H9 (cell line): ENCODE data around the gene WWC2. TPM values are rescaled to one million over a fixed set of nuclear protein-coding genes. Genes with fewer than 3 reads are reported as not detected.

Experiments
- DNase-seq: peaks from one replicate; pipeline ENCODE4 v3.0.0-alpha.2; 2017
- H2AFZ ChIP-seq: one replicate; pipeline ENCODE4 v1.6.1; 2013; ENCODE audit warnings: mild to moderate bottlenecking, low read length, control low read depth, moderate library complexity
- H2AK5ac ChIP-seq: 2 replicates; pipeline ENCODE4 v1.6.1; 2013; ENCODE audit warnings: low read length, control low read depth, mixed read lengths; ENCODE audit not compliant: insufficient read length
- H2BK120ac ChIP-seq: one replicate; pipeline ENCODE4 v1.6.1; 2013; ENCODE audit warnings: low read depth, mild to moderate bottlenecking, low read length, control low read depth, inconsistent platforms; ENCODE audit not compliant: poor library complexity, severe bottlenecking
- H2BK12ac ChIP-seq: 2 replicates; pipeline ENCODE4 v1.6.1; 2013; ENCODE audit warnings: low read length, control low read depth, mixed read lengths, low read depth; ENCODE audit not compliant: insufficient read length
- H2BK15ac ChIP-seq: 2 replicates; pipeline ENCODE4 v1.6.1; 2013; ENCODE audit warnings: low read depth, low read length, control low read depth
- H2BK20ac ChIP-seq: one replicate; pipeline ENCODE4 v1.6.1; 2013; ENCODE audit warnings: low read depth, mild to moderate bottlenecking, low read length, control low read depth, inconsistent platforms; ENCODE audit not compliant: poor library complexity, severe bottlenecking
- H2BK5ac ChIP-seq: 2 replicates; pipeline ENCODE4 v1.6.1; 2013; ENCODE audit warnings: low read length, control low read depth, mixed read lengths; ENCODE audit not compliant: insufficient read length
- H3K14ac ChIP-seq: 2 replicates; pipeline ENCODE4 v1.6.1; 2013; ENCODE audit warnings: low read length, control low read depth; ENCODE audit not compliant: insufficient read depth
- H3K18ac ChIP-seq: 2 replicates; pipeline ENCODE4 v1.6.1; 2013; ENCODE audit warnings: low read depth, mild to moderate bottlenecking, mixed read lengths, low read length, control low read depth; ENCODE audit not compliant: insufficient read length
- H3K23ac ChIP-seq: 2 replicates; pipeline ENCODE4 v1.6.1; 2013; ENCODE audit warnings: low read length, control low read depth, mixed read lengths, low read depth; ENCODE audit not compliant: insufficient read length
- H3K23me2 ChIP-seq: 2 replicates; pipeline ENCODE4 v1.6.1; 2013; ENCODE audit warnings: low read depth, mild to moderate bottlenecking, mixed read lengths, low read length, control low read depth; ENCODE audit not compliant: insufficient read length, poor library complexity, severe bottlenecking
- H3K27ac ChIP-seq: 2 replicates; pipeline ENCODE4 v1.5.1; 2013; ENCODE audit warnings: low read length, control low read depth, mixed read lengths, low read depth; ENCODE audit not compliant: insufficient read length
- H3K27me3 ChIP-seq: 2 replicates; pipeline ENCODE4 v1.6.1; 2013; ENCODE audit warnings: low read length, control low read depth, inconsistent platforms; ENCODE audit not compliant: insufficient read depth
- H3K4ac ChIP-seq: 2 replicates; pipeline ENCODE4 v1.6.1; 2013; ENCODE audit warnings: low read depth, mild to moderate bottlenecking, control low read depth, inconsistent platforms, low read length, moderate library complexity
- H3K4me1 ChIP-seq: 2 replicates; pipeline ENCODE4 v1.6.1; 2013; ENCODE audit warnings: low read length, control low read depth, inconsistent platforms; ENCODE audit not compliant: insufficient read depth
- H3K4me2 ChIP-seq: 2 replicates; pipeline ENCODE4 v1.6.1; 2013; ENCODE audit warnings: low read length, control low read depth, mixed read lengths; ENCODE audit not compliant: insufficient read length, insufficient read depth
- H3K56ac ChIP-seq: 2 replicates; pipeline ENCODE4 v1.6.1; 2013; ENCODE audit warnings: low read depth, mild to moderate bottlenecking, mixed read lengths, low read length, control low read depth; ENCODE audit not compliant: insufficient read length
- H3K79me1 ChIP-seq: 2 replicates; pipeline ENCODE4 v1.6.1; 2013; ENCODE audit warnings: low read depth, mild to moderate bottlenecking, moderate library complexity, low read length, control low read depth, inconsistent platforms; ENCODE audit not compliant: insufficient read depth, poor library complexity, severe bottlenecking
- H3K79me2 ChIP-seq: 2 replicates; pipeline ENCODE4 v1.6.1; 2013; ENCODE audit warnings: low read length, control low read depth, inconsistent platforms; ENCODE audit not compliant: insufficient read depth
- H3K9ac ChIP-seq: 2 replicates; pipeline ENCODE4 v1.6.1; 2013; ENCODE audit warnings: low read length, control low read depth, mixed read lengths; ENCODE audit not compliant: insufficient read length; ENCODE audit errors: extremely low read depth
- H3K9me3 ChIP-seq: one replicate; pipeline ENCODE4 v1.6.1; 2013; ENCODE audit warnings: low read depth, low read length, inconsistent platforms; ENCODE audit not compliant: control insufficient read depth
- H3T11ph ChIP-seq: one replicate; pipeline ENCODE4 v1.6.1; 2013; ENCODE audit warnings: mild to moderate bottlenecking, low read length, control low read depth, inconsistent platforms
- H4K20me1 ChIP-seq: one replicate; pipeline ENCODE4 v1.6.1; 2013; ENCODE audit not compliant: control insufficient read depth, insufficient read length, insufficient read depth
- H4K5ac ChIP-seq: 2 replicates; pipeline ENCODE4 v1.6.1; 2013; ENCODE audit warnings: low read depth, mild to moderate bottlenecking, mixed read lengths, low read length, control low read depth; ENCODE audit not compliant: insufficient read length
- H4K8ac ChIP-seq: replicated peaks from 2 replicates; pipeline ENCODE4 v1.6.1; 2013; ENCODE audit warnings: low read length, control low read depth, mixed read lengths, low read depth; ENCODE audit not compliant: insufficient read length
- H4K91ac ChIP-seq: 2 replicates; pipeline ENCODE4 v1.6.1; 2013; ENCODE audit warnings: low read depth, mild to moderate bottlenecking, moderate library complexity, mixed read lengths, low read length, control low read depth; ENCODE audit not compliant: insufficient read length
- H3K27ac Mint-ChIP-seq, 3 experiments: 2 replicates in 2 of 3; 3 replicates in 1 of 3; pipeline ENCODE4 v1.8.0; 2020 to 2021; ENCODE audit warnings: mixed read lengths in 3 of 3, mild to moderate bottlenecking in 1 of 3, moderate library complexity in 1 of 3
- H3K27me3 Mint-ChIP-seq: 2 replicates; pipeline ENCODE4 v1.8.0; 2021; ENCODE audit warnings: low read depth, mild to moderate bottlenecking, moderate library complexity, mixed read lengths
- H3K36me3 Mint-ChIP-seq, 3 experiments: 2 replicates in 2 of 3; 3 replicates in 1 of 3; pipeline ENCODE4 v1.8.0; 2020 to 2021; ENCODE audit warnings: low read depth in 3 of 3, mixed read lengths in 3 of 3; ENCODE audit not compliant: insufficient read depth in 1 of 3
- H3K4me1 Mint-ChIP-seq, 2 experiments: 2 replicates each; pipeline ENCODE4 v1.8.0; 2020; ENCODE audit warnings: mixed read lengths in 2 of 2
- H3K4me3 Mint-ChIP-seq, 2 experiments: 2 replicates in 1 of 2; 3 replicates in 1 of 2; pipeline ENCODE4 v1.8.0; 2020 to 2021; ENCODE audit warnings: mild to moderate bottlenecking in 2 of 2, mixed read lengths in 2 of 2, moderate library complexity in 1 of 2
- H3K9me3 Mint-ChIP-seq, 2 experiments: 2 replicates in 1 of 2; 3 replicates in 1 of 2; pipeline ENCODE4 v1.8.0; 2020; ENCODE audit warnings: mild to moderate bottlenecking in 2 of 2, mixed read lengths in 2 of 2, moderate library complexity in 1 of 2
- CTCF ChIP-seq: fragments of 200-600 bp; sonication (generic); conservative IDR thresholded peaks from 3 replicates; pipeline ENCODE4 v1.8.0; 2021; ENCODE audit warnings: antibody characterized with exemption, mild to moderate bottlenecking
- WGBS: extraction: QIAGEN DNeasy Blood & Tissue Kit; methylation state at CpG from one replicate; pipeline ENCODE4 v1.1.7; 2013; ENCODE audit warnings: missing lambda C conversion rate, low lambda C conversion rate, mixed read lengths; ENCODE audit not compliant: insufficient read length; ENCODE audit errors: extremely low coverage; 5-methylcytosine and 5-hydroxymethylcytosine counted together
- total RNA-seq: library from RNA; stranded (reverse); gene quantifications from 2 replicates; pipeline ENCODE4 v1.2.1, GENCODE V29; 2021

WWC2 gene
- total RNA-seq, 1 experiment from 2014 or later = 106 TPM

- Mint-ChIP-seq H3K27ac (no peak overlapping the region; a peak in 1 of 7 replicates), H3K9me3 (no peaks in the 10 kb centered on the region), H3K4me3 (no peak overlapping the region), H3K27me3 (no peaks in the 10 kb centered on the region; the same call in 1 of the 2 replicates), H3K4me1 (no peaks in the 10 kb centered on the region), H3K36me3 (peaks cover 0 to 1% (median 0%) of the 10 kb centered on the region in 3 experiments; a peak in 1 of 7 replicates)
- no peak overlapping the region for H3K4me2 ChIP-seq
- no peaks in the 10 kb centered on the region for H3K4me1 ChIP-seq
- no peak overlapping the region for H2BK5ac ChIP-seq
- no peaks in the 10 kb centered on the region for H3K27me3 ChIP-seq
- no peak overlapping the region for H3K56ac ChIP-seq
- H4K5ac ChIP-seq = no peak overlapping the region
- no peak overlapping the region for H2BK20ac ChIP-seq
- no peak for TF ChIP-seq CTCF
- H2BK15ac ChIP-seq = no peak overlapping the region
- H3K9me3 ChIP-seq = no peaks in the 10 kb centered on the region
- no peak overlapping the region for H2BK12ac ChIP-seq
- no peaks in the 10 kb centered on the region for H4K20me1 ChIP-seq
- no peaks in the 10 kb centered on the region for H3K23me2 ChIP-seq
- no peak overlapping the region for H2AK5ac ChIP-seq
- no peak overlapping the region for H3K14ac ChIP-seq
- H3T11ph ChIP-seq = no peak overlapping the region
- H3K79me2 ChIP-seq = no peaks in the 10 kb centered on the region
- H3K18ac ChIP-seq = no peak overlapping the region
- no peak overlapping the region for H3K23ac ChIP-seq
- no peak overlapping the region for H2AFZ ChIP-seq
- no peak overlapping the region for H3K9ac ChIP-seq
- H4K8ac ChIP-seq = no peak overlapping the region
- H2BK120ac ChIP-seq = no peak overlapping the region
- no peaks in the 10 kb centered on the region for H3K79me1 ChIP-seq
- H3K27ac ChIP-seq = no peak overlapping the region
- no peak for DNase-seq
- no peak overlapping the region for H3K4ac ChIP-seq
- no CpG with 5 or more reads among the region's 15 CpGs for WGBS
- H4K91ac ChIP-seq = no peak overlapping the region
These were observed 245.6 kb downstream of the WWC2 start for GRCh38 chr4:183344523-183345255.
